ENCODE data around the gene KCTD13. TPM values are rescaled to one million over a fixed set of nuclear protein-coding genes. Genes with fewer than 3 reads are reported as not detected.

KCTD13 gene
- total RNA-seq, 1 experiment from 2014 or later: 18.5 TPM

DNA sequence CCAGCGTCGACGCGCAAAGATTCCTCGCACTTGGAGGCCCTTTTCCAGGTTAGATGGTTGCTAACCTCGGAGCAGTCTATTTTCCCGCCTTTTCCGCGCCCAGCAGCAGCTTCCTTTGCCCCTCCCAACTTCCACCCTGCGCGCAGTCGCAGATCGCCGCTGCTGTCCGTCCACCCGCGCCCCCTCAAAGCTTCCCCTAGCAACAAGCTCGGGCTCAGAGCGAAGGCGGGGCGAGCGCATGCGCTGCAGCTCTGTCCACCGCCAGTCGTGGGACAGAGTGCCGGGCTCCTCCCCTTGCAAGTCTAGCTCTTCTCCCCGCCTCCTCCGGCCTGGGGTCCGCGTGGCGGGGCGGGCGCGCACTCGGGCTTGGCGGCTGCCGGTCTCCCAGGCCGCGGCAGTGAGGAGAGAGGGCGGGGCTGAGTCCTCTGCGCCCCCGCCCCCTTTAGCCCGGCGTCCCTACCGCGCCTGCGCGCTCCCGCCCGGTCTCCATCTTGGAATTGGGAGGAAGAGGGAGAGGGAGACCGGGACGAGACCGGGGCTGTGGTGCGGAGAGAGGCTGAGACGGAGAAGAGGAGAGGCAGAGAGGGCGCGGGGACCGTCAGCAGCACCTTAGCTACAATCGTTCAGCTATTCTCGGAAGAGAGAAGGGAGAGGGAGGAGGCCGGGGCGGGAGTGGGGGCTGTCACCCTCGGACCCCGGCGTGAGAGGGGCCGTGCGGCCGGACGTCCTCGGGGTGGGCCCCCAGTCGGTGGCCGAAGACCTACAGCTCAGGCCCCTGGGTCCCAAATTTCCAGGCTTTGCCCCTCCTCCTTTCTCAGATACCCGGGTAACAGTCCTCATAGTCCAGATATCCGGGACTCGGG is 47.6 kb upstream of the KCTD13 start, which contains the start of gene TAOK2 (continued):
- TF ChIP-seq, protein P1, sequence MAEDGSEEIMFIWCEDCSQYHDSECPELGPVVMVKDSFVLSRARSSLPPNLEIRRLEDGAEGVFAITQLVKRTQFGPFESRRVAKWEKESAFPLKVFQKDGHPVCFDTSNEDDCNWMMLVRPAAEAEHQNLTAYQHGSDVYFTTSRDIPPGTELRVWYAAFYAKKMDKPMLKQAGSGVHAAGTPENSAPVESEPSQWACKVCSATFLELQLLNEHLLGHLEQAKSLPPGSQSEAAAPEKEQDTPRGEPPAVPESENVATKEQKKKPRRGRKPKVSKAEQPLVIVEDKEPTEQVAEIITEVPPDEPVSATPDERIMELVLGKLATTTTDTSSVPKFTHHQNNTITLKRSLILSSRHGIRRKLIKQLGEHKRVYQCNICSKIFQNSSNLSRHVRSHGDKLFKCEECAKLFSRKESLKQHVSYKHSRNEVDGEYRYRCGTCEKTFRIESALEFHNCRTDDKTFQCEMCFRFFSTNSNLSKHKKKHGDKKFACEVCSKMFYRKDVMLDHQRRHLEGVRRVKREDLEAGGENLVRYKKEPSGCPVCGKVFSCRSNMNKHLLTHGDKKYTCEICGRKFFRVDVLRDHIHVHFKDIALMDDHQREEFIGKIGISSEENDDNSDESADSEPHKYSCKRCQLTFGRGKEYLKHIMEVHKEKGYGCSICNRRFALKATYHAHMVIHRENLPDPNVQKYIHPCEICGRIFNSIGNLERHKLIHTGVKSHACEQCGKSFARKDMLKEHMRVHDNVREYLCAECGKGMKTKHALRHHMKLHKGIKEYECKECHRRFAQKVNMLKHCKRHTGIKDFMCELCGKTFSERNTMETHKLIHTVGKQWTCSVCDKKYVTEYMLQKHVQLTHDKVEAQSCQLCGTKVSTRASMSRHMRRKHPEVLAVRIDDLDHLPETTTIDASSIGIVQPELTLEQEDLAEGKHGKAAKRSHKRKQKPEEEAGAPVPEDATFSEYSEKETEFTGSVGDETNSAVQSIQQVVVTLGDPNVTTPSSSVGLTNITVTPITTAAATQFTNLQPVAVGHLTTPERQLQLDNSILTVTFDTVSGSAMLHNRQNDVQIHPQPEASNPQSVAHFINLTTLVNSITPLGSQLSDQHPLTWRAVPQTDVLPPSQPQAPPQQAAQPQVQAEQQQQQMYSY (CRISPR knock-in tag; IDR thresholded peaks at IDR 0.05): no peak
- TF ChIP-seq ZNF423 (CRISPR knock-in tag; IDR thresholded peaks at IDR 0.05): no peak
- 0 out of 2 replicates have a peak, but pooled peaks have one; percentile 34 for TF ChIP-seq NR2C2 (CRISPR knock-in tag; IDR thresholded peaks at IDR 0.05)
- TF ChIP-seq, protein P2, sequence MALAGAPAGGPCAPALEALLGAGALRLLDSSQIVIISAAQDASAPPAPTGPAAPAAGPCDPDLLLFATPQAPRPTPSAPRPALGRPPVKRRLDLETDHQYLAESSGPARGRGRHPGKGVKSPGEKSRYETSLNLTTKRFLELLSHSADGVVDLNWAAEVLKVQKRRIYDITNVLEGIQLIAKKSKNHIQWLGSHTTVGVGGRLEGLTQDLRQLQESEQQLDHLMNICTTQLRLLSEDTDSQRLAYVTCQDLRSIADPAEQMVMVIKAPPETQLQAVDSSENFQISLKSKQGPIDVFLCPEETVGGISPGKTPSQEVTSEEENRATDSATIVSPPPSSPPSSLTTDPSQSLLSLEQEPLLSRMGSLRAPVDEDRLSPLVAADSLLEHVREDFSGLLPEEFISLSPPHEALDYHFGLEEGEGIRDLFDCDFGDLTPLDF (CRISPR knock-in tag; IDR thresholded peaks at IDR 0.05): 0 out of 2 replicates have a peak, but pooled peaks have one; percentile 52
- TF ChIP-seq, protein P3, sequence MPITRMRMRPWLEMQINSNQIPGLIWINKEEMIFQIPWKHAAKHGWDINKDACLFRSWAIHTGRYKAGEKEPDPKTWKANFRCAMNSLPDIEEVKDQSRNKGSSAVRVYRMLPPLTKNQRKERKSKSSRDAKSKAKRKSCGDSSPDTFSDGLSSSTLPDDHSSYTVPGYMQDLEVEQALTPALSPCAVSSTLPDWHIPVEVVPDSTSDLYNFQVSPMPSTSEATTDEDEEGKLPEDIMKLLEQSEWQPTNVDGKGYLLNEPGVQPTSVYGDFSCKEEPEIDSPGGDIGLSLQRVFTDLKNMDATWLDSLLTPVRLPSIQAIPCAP (CRISPR knock-in tag; IDR thresholded peaks at IDR 0.05): peak; percentile 93
- TF ChIP-seq ZNF317 (CRISPR knock-in tag; IDR thresholded peaks at IDR 0.05; ENCODE audit: borderline replicate concordance, low read depth): no peak
- TF ChIP-seq ZNF671 (CRISPR knock-in tag; IDR thresholded peaks at IDR 0.05): no peak
- TF ChIP-seq, protein P4, sequence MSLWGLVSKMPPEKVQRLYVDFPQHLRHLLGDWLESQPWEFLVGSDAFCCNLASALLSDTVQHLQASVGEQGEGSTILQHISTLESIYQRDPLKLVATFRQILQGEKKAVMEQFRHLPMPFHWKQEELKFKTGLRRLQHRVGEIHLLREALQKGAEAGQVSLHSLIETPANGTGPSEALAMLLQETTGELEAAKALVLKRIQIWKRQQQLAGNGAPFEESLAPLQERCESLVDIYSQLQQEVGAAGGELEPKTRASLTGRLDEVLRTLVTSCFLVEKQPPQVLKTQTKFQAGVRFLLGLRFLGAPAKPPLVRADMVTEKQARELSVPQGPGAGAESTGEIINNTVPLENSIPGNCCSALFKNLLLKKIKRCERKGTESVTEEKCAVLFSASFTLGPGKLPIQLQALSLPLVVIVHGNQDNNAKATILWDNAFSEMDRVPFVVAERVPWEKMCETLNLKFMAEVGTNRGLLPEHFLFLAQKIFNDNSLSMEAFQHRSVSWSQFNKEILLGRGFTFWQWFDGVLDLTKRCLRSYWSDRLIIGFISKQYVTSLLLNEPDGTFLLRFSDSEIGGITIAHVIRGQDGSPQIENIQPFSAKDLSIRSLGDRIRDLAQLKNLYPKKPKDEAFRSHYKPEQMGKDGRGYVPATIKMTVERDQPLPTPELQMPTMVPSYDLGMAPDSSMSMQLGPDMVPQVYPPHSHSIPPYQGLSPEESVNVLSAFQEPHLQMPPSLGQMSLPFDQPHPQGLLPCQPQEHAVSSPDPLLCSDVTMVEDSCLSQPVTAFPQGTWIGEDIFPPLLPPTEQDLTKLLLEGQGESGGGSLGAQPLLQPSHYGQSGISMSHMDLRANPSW (CRISPR knock-in tag; conservative IDR thresholded peaks at IDR 0.05; ENCODE audit: low read depth): no peak
- TF ChIP-seq, protein P5, sequence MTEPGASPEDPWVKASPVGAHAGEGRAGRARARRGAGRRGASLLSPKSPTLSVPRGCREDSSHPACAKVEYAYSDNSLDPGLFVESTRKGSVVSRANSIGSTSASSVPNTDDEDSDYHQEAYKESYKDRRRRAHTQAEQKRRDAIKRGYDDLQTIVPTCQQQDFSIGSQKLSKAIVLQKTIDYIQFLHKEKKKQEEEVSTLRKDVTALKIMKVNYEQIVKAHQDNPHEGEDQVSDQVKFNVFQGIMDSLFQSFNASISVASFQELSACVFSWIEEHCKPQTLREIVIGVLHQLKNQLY (CRISPR knock-in tag; IDR thresholded peaks at IDR 0.05): 0 out of 2 replicates have a peak, but pooled peaks have one; percentile 57
- peak; percentile 65; the same call in 1 of the 2 replicates for TF ChIP-seq TP53 (CRISPR knock-in tag; IDR thresholded peaks at IDR 0.05)
- TF ChIP-seq, protein P6, sequence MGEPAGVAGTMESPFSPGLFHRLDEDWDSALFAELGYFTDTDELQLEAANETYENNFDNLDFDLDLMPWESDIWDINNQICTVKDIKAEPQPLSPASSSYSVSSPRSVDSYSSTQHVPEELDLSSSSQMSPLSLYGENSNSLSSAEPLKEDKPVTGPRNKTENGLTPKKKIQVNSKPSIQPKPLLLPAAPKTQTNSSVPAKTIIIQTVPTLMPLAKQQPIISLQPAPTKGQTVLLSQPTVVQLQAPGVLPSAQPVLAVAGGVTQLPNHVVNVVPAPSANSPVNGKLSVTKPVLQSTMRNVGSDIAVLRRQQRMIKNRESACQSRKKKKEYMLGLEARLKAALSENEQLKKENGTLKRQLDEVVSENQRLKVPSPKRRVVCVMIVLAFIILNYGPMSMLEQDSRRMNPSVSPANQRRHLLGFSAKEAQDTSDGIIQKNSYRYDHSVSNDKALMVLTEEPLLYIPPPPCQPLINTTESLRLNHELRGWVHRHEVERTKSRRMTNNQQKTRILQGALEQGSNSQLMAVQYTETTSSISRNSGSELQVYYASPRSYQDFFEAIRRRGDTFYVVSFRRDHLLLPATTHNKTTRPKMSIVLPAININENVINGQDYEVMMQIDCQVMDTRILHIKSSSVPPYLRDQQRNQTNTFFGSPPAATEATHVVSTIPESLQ (CRISPR knock-in tag; IDR thresholded peaks at IDR 0.05): no peak
- TF ChIP-seq ZNF396 (CRISPR knock-in tag; IDR thresholded peaks at IDR 0.05; ENCODE audit: borderline replicate concordance): no peak
- no peak for TF ChIP-seq SOX15 (CRISPR knock-in tag; IDR thresholded peaks at IDR 0.05)
- 0 out of 2 replicates have a peak, but pooled peaks have one; percentile 28 for TF ChIP-seq RELA (CRISPR knock-in tag; IDR thresholded peaks at IDR 0.05; ENCODE audit: borderline replicate concordance)
- TF ChIP-seq, protein P7, sequence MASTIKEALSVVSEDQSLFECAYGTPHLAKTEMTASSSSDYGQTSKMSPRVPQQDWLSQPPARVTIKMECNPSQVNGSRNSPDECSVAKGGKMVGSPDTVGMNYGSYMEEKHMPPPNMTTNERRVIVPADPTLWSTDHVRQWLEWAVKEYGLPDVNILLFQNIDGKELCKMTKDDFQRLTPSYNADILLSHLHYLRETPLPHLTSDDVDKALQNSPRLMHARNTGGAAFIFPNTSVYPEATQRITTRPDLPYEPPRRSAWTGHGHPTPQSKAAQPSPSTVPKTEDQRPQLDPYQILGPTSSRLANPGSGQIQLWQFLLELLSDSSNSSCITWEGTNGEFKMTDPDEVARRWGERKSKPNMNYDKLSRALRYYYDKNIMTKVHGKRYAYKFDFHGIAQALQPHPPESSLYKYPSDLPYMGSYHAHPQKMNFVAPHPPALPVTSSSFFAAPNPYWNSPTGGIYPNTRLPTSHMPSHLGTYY (CRISPR knock-in tag; IDR thresholded peaks at IDR 0.05): no peak
- TF ChIP-seq FOXP1 (CRISPR knock-in tag; IDR thresholded peaks at IDR 0.05; ENCODE audit: borderline replicate concordance): peak; percentile 89
- TF ChIP-seq, protein P8, sequence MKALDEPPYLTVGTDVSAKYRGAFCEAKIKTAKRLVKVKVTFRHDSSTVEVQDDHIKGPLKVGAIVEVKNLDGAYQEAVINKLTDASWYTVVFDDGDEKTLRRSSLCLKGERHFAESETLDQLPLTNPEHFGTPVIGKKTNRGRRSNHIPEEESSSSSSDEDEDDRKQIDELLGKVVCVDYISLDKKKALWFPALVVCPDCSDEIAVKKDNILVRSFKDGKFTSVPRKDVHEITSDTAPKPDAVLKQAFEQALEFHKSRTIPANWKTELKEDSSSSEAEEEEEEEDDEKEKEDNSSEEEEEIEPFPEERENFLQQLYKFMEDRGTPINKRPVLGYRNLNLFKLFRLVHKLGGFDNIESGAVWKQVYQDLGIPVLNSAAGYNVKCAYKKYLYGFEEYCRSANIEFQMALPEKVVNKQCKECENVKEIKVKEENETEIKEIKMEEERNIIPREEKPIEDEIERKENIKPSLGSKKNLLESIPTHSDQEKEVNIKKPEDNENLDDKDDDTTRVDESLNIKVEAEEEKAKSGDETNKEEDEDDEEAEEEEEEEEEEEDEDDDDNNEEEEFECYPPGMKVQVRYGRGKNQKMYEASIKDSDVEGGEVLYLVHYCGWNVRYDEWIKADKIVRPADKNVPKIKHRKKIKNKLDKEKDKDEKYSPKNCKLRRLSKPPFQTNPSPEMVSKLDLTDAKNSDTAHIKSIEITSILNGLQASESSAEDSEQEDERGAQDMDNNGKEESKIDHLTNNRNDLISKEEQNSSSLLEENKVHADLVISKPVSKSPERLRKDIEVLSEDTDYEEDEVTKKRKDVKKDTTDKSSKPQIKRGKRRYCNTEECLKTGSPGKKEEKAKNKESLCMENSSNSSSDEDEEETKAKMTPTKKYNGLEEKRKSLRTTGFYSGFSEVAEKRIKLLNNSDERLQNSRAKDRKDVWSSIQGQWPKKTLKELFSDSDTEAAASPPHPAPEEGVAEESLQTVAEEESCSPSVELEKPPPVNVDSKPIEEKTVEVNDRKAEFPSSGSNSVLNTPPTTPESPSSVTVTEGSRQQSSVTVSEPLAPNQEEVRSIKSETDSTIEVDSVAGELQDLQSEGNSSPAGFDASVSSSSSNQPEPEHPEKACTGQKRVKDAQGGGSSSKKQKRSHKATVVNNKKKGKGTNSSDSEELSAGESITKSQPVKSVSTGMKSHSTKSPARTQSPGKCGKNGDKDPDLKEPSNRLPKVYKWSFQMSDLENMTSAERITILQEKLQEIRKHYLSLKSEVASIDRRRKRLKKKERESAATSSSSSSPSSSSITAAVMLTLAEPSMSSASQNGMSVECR (CRISPR knock-in tag; IDR thresholded peaks at IDR 0.05; ENCODE audit: borderline replicate concordance): no peak; the same call in 1 of the 2 replicates

Measured in WTC11 (cell line).